Stomach (tissue), 9 donors: ENCODE measurements around the gene NRF1. TPM values are rescaled to one million over a fixed set of nuclear protein-coding genes. Genes with fewer than 3 reads are reported as not detected.
"Not testable (repeated sequence)": the region's sequence is repeated elsewhere in the genome, so short reads cannot be mapped to it uniquely, and the experiment has no call there.

Experiments used
- DNase-seq, 2 donors: peaks; one replicate each; pipeline versions ENCODE4 v3.0.0 to v3.0.0-alpha.2; 2013 to 2019
- H3K27ac ChIP-seq, 5 donors: fragments of 200-600 bp in 4 of 5; sonication (generic) in 4 of 5; one replicate each; pipeline ENCODE4 v1.5.1; 2013 to 2019; ENCODE audit warnings: mild to moderate bottlenecking in 1 of 5, moderate library complexity in 1 of 5
- H3K27me3 ChIP-seq, 3 donors: fragments of 200-600 bp; sonication (generic); one replicate each; pipeline ENCODE4 v1.5.1; 2017 to 2019; ENCODE audit warnings: mixed run types in 1 of 3
- H3K36me3 ChIP-seq, 4 donors: fragments of 200-600 bp; sonication (generic); 1 replicate in 3 of 4; 2 replicates in 1 of 4; pipeline ENCODE4 v1.5.1; 2016 to 2019
- H3K4me1 ChIP-seq, 4 donors: fragments of 200-600 bp; sonication (generic); one replicate each; pipeline ENCODE4 v1.5.1; 2016 to 2019
- H3K4me3 ChIP-seq, 4 donors: fragments of 200-600 bp; sonication (generic) in 3 of 4; one replicate each; pipeline ENCODE4 v1.5.1; 2016 to 2019; ENCODE audit warnings: mild to moderate bottlenecking in 1 of 4
- H3K9me3 ChIP-seq, 4 donors: fragments of 200-600 bp; sonication (generic); one replicate each; pipeline ENCODE4 v1.5.1; 2016 to 2019
- CTCF ChIP-seq, 7 experiments: fragments of 450-650 bp in 4 of 7; fragments of 200-600 bp in 3 of 7; sonication (generic) in 3 of 7; IDR thresholded peaks; one replicate each; pipeline ENCODE4 v1.5.1; 2016 to 2019; ENCODE audit warnings: antibody characterized with exemption in 7 of 7, control low read depth in 2 of 7, mild to moderate bottlenecking in 1 of 7
- EP300 ChIP-seq: sonication (generic); formaldehyde crosslinking; IDR thresholded peaks from one replicate; pipeline ENCODE4 v1.6.1; 2017; ENCODE audit warnings: antibody characterized with exemption
- POLR2A ChIP-seq, 4 donors: fragments of 450-650 bp; IDR thresholded peaks; one replicate each; pipeline ENCODE4 v1.6.1; 2016; ENCODE audit warnings: antibody characterized with exemption in 4 of 4, control low read depth in 2 of 4, mild to moderate bottlenecking in 1 of 4, moderate library complexity in 1 of 4
- POLR2AphosphoS5 ChIP-seq, 3 donors: sonication (generic); formaldehyde crosslinking; IDR thresholded peaks; one replicate each; pipeline ENCODE4 v1.6.1; 2016; ENCODE audit warnings: antibody characterized with exemption in 3 of 3
- WGBS, 5 donors: extraction: QIAGEN DNeasy Blood & Tissue Kit in 3 of 5; methylation state at CpG; one replicate each; pipeline versions ENCODE4 v1.1.5 to v1.1.7; 2013 to 2018; 5-methylcytosine and 5-hydroxymethylcytosine counted together
- intact Hi-C: fragments of 100-400 bp; cut with DNase I; formaldehyde crosslinking; loops from one replicate; pipeline ENCODE4 v1.15.1; 2023; ENCODE audit warnings: low total_unique reads
- polyA plus RNA-seq, 3 donors: library from polyadenylated mRNA; stranded (reverse); fragments of 200-250 nt; gene quantifications; one replicate each; pipeline ENCODE4 v1.2.3, GENCODE V29; 2013
- total RNA-seq, 5 donors: library from RNA; depleted of rRNA; stranded (reverse); fragments of >200 nt; gene quantifications; one replicate each; pipeline versions ENCODE4 v1.1.0 to v1.2.3, GENCODE V29; 2014 to 2016
- donor health status: healthy with polysubstance abuse.
- donor health status: Bipolar disorder and iron deficiency.
- donor health status: healthy.

The NRF1 gene
- total and polyA plus RNA-seq, 8 donors: 3.2 to 58.3 (median 10.1) TPM

DNA sequence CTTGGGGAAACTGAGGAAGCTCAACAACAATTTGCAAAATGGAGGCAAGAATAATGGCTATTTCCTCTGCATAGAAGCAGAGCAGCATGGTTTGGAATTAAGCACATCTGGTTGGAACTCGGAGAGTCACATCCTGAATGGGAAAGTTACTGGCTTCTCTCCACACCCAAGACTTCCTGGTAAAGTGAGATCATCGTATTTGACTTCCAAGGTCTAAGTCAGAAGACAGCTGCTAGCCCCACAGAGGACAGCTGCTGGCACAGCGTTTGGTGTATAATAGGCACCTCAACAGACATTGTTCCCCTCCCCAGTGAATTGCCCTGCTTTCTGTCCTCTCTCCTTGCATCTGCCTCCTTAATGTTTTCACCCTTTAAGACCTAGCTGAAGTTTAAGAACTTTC, 37.0 kb upstream of the NRF1 start:
- H3K4me3 ChIP-seq: no peak overlapping the region
- H3K4me1 ChIP-seq: no peaks in the 10 kb centered on the region
- H3K36me3 ChIP-seq: no peaks in the 10 kb centered on the region
- WGBS, 5 donors: 48 to 70% (median 51%) methylated on average over 3 of the region's 3 CpGs
- no peaks in the 10 kb centered on the region for H3K27me3 ChIP-seq
- TF ChIP-seq POLR2A (IDR thresholded peaks at IDR 0.05) (no peak), POLR2AphosphoS5 (IDR thresholded peaks at IDR 0.05) (no peak), EP300 (no peak), CTCF (IDR thresholded peaks at IDR 0.05) (no peak)
- peaks cover 4 to 23% (median 14%) of the 10 kb centered on the region in 4 donors for H3K9me3 ChIP-seq
- H3K27ac ChIP-seq: no peak overlapping the region
- intact Hi-C loops: no loop called here
- DNase-seq: no peak

DNA sequence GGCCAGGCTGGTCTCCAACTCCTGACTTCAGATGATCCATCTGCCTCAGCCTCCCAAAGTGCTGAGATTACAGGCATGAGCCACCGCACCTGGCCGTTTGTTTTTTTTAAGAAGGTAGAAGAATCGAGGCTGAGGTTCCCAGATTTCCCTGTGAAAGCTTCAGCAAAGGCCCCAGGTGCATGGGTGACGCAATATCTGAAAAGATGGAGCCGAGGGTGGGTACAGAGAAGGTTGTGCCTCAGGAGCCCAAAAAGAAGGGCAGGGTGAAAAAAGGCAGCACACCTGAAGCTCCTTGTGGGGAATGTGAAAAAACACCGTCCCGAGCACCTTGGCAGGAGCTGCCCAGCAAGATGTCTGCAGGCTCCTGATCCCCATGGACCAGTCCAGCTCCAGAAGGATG, 35.8 kb upstream of the NRF1 start:
- intact Hi-C loops: no loop called here
- H3K9me3 ChIP-seq: peaks cover 4 to 23% (median 14%) of the 10 kb centered on the region in 4 donors
- no peak overlapping the region for H3K4me3 ChIP-seq
- no peaks in the 10 kb centered on the region for H3K27me3 ChIP-seq
- TF ChIP-seq POLR2AphosphoS5 (IDR thresholded peaks at IDR 0.05) (no peak), EP300 (no peak), POLR2A (IDR thresholded peaks at IDR 0.05) (no peak), CTCF (IDR thresholded peaks at IDR 0.05) (no peak)
- WGBS, 5 donors: 90 to 92% (median 92%) methylated on average over 7 of the region's 7 CpGs
- no peaks in the 10 kb centered on the region for H3K4me1 ChIP-seq
- H3K27ac ChIP-seq: no peak overlapping the region
- no peaks in the 10 kb centered on the region for H3K36me3 ChIP-seq
- DNase-seq: no peak

DNA sequence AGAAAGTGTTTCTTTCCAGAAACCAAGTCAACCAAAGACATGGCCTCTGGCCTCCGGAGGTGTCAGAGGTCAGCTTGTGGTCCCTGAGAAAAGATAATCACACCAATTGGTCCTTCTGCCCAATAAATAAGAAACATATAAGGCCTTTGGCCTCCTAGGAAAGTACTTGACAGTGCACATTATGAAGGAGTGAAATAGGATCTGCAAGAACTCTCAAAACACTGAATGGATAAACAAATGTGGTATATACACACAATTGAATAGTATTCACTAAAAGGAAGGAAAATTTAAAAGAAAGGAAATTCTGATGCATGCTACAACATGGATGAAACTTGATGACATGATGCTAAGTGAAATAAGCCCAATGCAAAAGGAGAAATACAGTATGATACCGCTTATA, 35.4 kb upstream of the NRF1 start:
- Histone ChIP-seq H3K27ac (no peak overlapping the region), H3K4me3 (no peak overlapping the region), H3K4me1 (no peaks in the 10 kb centered on the region), H3K27me3 (no peaks in the 10 kb centered on the region), H3K9me3 (peaks cover 4 to 23% (median 14%) of the 10 kb centered on the region in 4 donors), H3K36me3 (no peaks in the 10 kb centered on the region)
- no peak for TF ChIP-seq POLR2AphosphoS5 (IDR thresholded peaks at IDR 0.05)
- no peak for TF ChIP-seq CTCF (IDR thresholded peaks at IDR 0.05)
- no peak for TF ChIP-seq EP300
- TF ChIP-seq POLR2A (IDR thresholded peaks at IDR 0.05): no peak
- intact Hi-C loops: no loop called here
- DNase-seq: no peak
- WGBS, 5 donors: 93 to 98% (median 97%) methylated on average over 2 of the region's 2 CpGs

DNA sequence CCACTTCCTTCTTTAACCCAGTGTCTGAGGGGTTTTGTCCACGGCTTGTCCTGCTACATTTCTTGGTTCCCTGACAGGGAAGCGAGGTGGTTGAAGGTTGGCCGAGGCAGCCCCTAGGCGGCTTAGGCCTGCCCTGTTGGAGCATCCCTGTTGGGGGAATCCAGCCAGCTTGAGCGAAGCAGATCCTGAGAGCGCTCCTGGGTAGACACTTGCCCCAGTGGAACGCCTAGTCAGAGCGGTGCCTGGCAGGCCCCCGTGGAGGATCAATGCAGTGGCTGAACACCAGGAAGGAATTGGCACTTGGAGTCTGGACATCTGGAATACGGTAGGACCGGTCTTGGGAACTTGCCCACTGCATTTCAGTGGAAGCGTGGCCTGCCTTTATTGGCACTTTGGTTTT, 32.7 kb upstream of the NRF1 start:
- no peak overlapping the region for H3K4me3 ChIP-seq
- no peak overlapping the region for H3K27ac ChIP-seq
- no peaks in the 10 kb centered on the region for H3K4me1 ChIP-seq
- H3K36me3 ChIP-seq: no peaks in the 10 kb centered on the region
- TF ChIP-seq POLR2AphosphoS5 (IDR thresholded peaks at IDR 0.05) (no peak), EP300 (no peak), POLR2A (IDR thresholded peaks at IDR 0.05) (no peak), CTCF (IDR thresholded peaks at IDR 0.05) (no peak)
- no peaks in the 10 kb centered on the region for H3K27me3 ChIP-seq
- WGBS, 5 donors: 91 to 97% (median 94%) methylated on average over 11 to 12 of the region's 12 CpGs
- intact Hi-C loops: no loop called here
- peaks cover 4 to 33% (median 16%) of the 10 kb centered on the region in 4 donors for H3K9me3 ChIP-seq
- DNase-seq: no peak

- H3K4me1 ChIP-seq, H3K27ac ChIP-seq, DNase-seq, H3K4me3 ChIP-seq, H3K36me3 ChIP-seq, intact Hi-C loops, H3K27me3 ChIP-seq: not testable (repeated sequence)
- peaks cover 12 to 55% (median 36%) of the 10 kb centered on the region in 4 donors for H3K9me3 ChIP-seq
- 76 to 94% (median 79%) methylated on average over 5 of the region's 5 CpGs for WGBS, 5 donors
These were observed 25.3 kb upstream of the NRF1 start for GRCh38 chr7:129586179-129586578.
